ENCODE results near the gene GADL1.

GRCh38 chr3:30795176-30795575 is 99.3 kb downstream of the GADL1 start:
- no peak for TF ChIP-seq CTCF (IDR thresholded peaks at IDR 0.05)
- no peak for TF ChIP-seq POLR2A (IDR thresholded peaks at IDR 0.05)
